NCI-H774 (cell line): ENCODE results near the gene HEYL.

Experiments
- DNase-seq: peaks from one replicate; lab custom pipeline; 2025; lab: John Stamatoyannopoulos, UW

Gene HEYL

GRCh38 chr1:39666772-39667171, 27.3 kb upstream of the HEYL start:
- no peak for DNase-seq

GRCh38 chr1:39663559-39663958, 24.1 kb upstream of the HEYL start:
- no peak for DNase-seq

- no peak for DNase-seq
Measured at GRCh38 chr1:39662861-39663260, 23.4 kb upstream of the HEYL start.

GRCh38 chr1:39659538-39659937, 20.1 kb upstream of the HEYL start:
- no peak for DNase-seq

GRCh38 chr1:39659110-39659509, 19.7 kb upstream of the HEYL start:
- DNase-seq: no peak

GRCh38 chr1:39657923-39658485, 18.6 kb upstream of the HEYL start:
- peak; percentile 65 for DNase-seq

GRCh38 chr1:39657402-39657801, 18.0 kb upstream of the HEYL start:
- no peak for DNase-seq

- DNase-seq: no peak
Measured at GRCh38 chr1:39656391-39656790, 16.9 kb upstream of the HEYL start.

GRCh38 chr1:39655578-39656268, 16.3 kb upstream of the HEYL start:
- no peak for DNase-seq

GRCh38 chr1:39654291-39654690, 14.8 kb upstream of the HEYL start:
- no peak for DNase-seq

GRCh38 chr1:39653546-39654031, 14.1 kb upstream of the HEYL start:
- DNase-seq: peak; percentile 85

- DNase-seq: no peak
Measured at GRCh38 chr1:39652554-39652953, 13.1 kb upstream of the HEYL start.

- no peak for DNase-seq
Measured at GRCh38 chr1:39652105-39652504, 12.7 kb upstream of the HEYL start.

GRCh38 chr1:39650431-39650830, 11.0 kb upstream of the HEYL start:
- no peak for DNase-seq

GRCh38 chr1:39649636-39650185, 10.3 kb upstream of the HEYL start:
- no peak for DNase-seq

- no peak for DNase-seq
Measured at GRCh38 chr1:39648496-39648895, 9.1 kb upstream of the HEYL start.

GRCh38 chr1:39647247-39647646, 7.8 kb upstream of the HEYL start:
- DNase-seq: no peak

GRCh38 chr1:39646232-39647081, 7.0 kb upstream of the HEYL start:
- no peak for DNase-seq

GRCh38 chr1:39645411-39646043, 6.1 kb upstream of the HEYL start:
- DNase-seq: no peak

GRCh38 chr1:39643705-39644104, 4.3 kb upstream of the HEYL start:
- no peak for DNase-seq

GRCh38 chr1:39642796-39643195, 3.4 kb upstream of the HEYL start:
- no peak for DNase-seq

- no peak for DNase-seq
Measured at GRCh38 chr1:39640861-39641260, 1.4 kb upstream of the HEYL start.
